GM23338 (cell line): ENCODE measurements around the gene PHOSPHO1.

Experiments
- CREB1 ChIP-seq: fragments of 250-450 bp; sonication (Bioruptor Pico); IDR thresholded peaks from 2 replicates; pipeline ENCODE4 v1.5.0; 2020; ENCODE audit warnings: low read depth, mild to moderate bottlenecking, moderate library complexity
- CTCF ChIP-seq, 2 experiments: fragments of 200-600 bp in 1 of 2; sonication (generic) in 1 of 2; conservative IDR thresholded peaks; 2 replicates each; pipeline versions ENCODE4 v1.5.1 to v1.6.1; 2016 to 2017; ENCODE audit warnings: antibody characterized with exemption in 2 of 2, low read depth in 2 of 2, mild to moderate bottlenecking in 2 of 2, moderate library complexity in 1 of 2
- ETS1 ChIP-seq: IDR thresholded peaks from 2 replicates; pipeline ENCODE4 v1.6.1; 2016; ENCODE audit warnings: antibody characterized with exemption
- EZH2 ChIP-seq: fragments of 200-600 bp; sonication (generic); IDR thresholded peaks from one replicate; pipeline ENCODE4 v1.8.0; 2017; ENCODE audit warnings: antibody characterized with exemption, mild to moderate bottlenecking, low read depth; ENCODE audit not compliant: unreplicated experiment
- EZH2phosphoT487 ChIP-seq: fragments of 200-600 bp; sonication (generic); IDR thresholded peaks from one replicate; pipeline ENCODE4 v1.8.1; 2018; ENCODE audit warnings: antibody characterized with exemption; ENCODE audit not compliant: unreplicated experiment
- JUNB ChIP-seq: IDR thresholded peaks from one replicate; pipeline ENCODE4 v1.6.1; 2016; ENCODE audit warnings: antibody characterized with exemption; ENCODE audit not compliant: unreplicated experiment
- NANOG ChIP-seq: IDR thresholded peaks from 2 replicates; pipeline ENCODE4 v1.6.1; 2016; ENCODE audit warnings: antibody characterized with exemption, borderline replicate concordance
- POLR2AphosphoS5 ChIP-seq: IDR thresholded peaks from 2 replicates; pipeline ENCODE4 v1.6.1; 2016; ENCODE audit warnings: antibody characterized with exemption, low read depth
- STAT1 ChIP-seq: IDR thresholded peaks from one replicate; pipeline ENCODE4 v1.6.1; 2016; ENCODE audit warnings: antibody characterized with exemption; ENCODE audit not compliant: unreplicated experiment
- ZNF114 ChIP-seq: fragments of 250-450 bp; sonication (Bioruptor Pico); IDR thresholded peaks from 2 replicates; pipeline ENCODE4 v1.5.0; 2020; ENCODE audit warnings: mild to moderate bottlenecking, moderate library complexity
- ZNF331 ChIP-seq: fragments of 250-450 bp; sonication (Bioruptor Pico); IDR thresholded peaks from 2 replicates; pipeline ENCODE4 v1.5.0; 2020; ENCODE audit warnings: low read depth, mild to moderate bottlenecking, moderate library complexity
- TF ChIP-seq, protein P1 (sequence below): IDR thresholded peaks from one replicate; pipeline ENCODE4 v1.6.1; 2018; ENCODE audit warnings: antibody characterized with exemption; ENCODE audit not compliant: unreplicated experiment

GRCh38 chr17:49252148-49252695 lies 21.6 kb upstream of the PHOSPHO1 start:
- TF ChIP-seq CTCF (conservative IDR thresholded peaks at IDR 0.05; ENCODE audit: low read depth in 2 of 2), result no peak
- no peak for TF ChIP-seq ZNF331 (CRISPR knock-in tag)
- TF ChIP-seq, protein P1, sequence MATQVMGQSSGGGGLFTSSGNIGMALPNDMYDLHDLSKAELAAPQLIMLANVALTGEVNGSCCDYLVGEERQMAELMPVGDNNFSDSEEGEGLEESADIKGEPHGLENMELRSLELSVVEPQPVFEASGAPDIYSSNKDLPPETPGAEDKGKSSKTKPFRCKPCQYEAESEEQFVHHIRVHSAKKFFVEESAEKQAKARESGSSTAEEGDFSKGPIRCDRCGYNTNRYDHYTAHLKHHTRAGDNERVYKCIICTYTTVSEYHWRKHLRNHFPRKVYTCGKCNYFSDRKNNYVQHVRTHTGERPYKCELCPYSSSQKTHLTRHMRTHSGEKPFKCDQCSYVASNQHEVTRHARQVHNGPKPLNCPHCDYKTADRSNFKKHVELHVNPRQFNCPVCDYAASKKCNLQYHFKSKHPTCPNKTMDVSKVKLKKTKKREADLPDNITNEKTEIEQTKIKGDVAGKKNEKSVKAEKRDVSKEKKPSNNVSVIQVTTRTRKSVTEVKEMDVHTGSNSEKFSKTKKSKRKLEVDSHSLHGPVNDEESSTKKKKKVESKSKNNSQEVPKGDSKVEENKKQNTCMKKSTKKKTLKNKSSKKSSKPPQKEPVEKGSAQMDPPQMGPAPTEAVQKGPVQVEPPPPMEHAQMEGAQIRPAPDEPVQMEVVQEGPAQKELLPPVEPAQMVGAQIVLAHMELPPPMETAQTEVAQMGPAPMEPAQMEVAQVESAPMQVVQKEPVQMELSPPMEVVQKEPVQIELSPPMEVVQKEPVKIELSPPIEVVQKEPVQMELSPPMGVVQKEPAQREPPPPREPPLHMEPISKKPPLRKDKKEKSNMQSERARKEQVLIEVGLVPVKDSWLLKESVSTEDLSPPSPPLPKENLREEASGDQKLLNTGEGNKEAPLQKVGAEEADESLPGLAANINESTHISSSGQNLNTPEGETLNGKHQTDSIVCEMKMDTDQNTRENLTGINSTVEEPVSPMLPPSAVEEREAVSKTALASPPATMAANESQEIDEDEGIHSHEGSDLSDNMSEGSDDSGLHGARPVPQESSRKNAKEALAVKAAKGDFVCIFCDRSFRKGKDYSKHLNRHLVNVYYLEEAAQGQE, result no peak
- no peak for TF ChIP-seq EZH2phosphoT487
- TF ChIP-seq POLR2AphosphoS5, result no peak
- no peak for TF ChIP-seq EZH2
- no peak for TF ChIP-seq JUNB
- TF ChIP-seq ZNF114 (CRISPR knock-in tag), result no peak
- no peak for TF ChIP-seq STAT1
- TF ChIP-seq CREB1, result no peak
- no peak for TF ChIP-seq NANOG
- TF ChIP-seq ETS1, result no peak
